Measurements from ENCODE around the gene CLIP2. TPM values are rescaled to one million over a fixed set of nuclear protein-coding genes. Genes with fewer than 3 reads are reported as not detected.

Gene CLIP2
- total RNA-seq, 4 donors from 2014 or later = 25.5 to 44.3 (median 37.1) TPM

GRCh38 chr7:74355091-74355490 lies 65.9 kb downstream of the CLIP2 start:
- Histone ChIP-seq H3K9me3 (peaks cover 0 to 13% (median 4%) of the 10 kb centered on the region in 4 donors), H3K36me3 (peaks cover 0 to 66% (median 42%) of the 10 kb centered on the region in 4 donors), H3K27ac (replicated peaks in 1 of 4) (no peak overlapping the region), H3K4me3 (no peak overlapping the region), H3K27me3 (no peaks in the 10 kb centered on the region), H3K4me1 (no peaks in the 10 kb centered on the region)
- 62% methylated on average over 4 of the region's 4 CpGs for WGBS
- intact Hi-C loops (cut with DNase I) = no loop called here
- no peak for DNase-seq (ENCODE audit: extremely low spot score)
- TF ChIP-seq POLR2A (IDR thresholded peaks at IDR 0.05; ENCODE audit: low read depth) (no peak), EP300 (IDR thresholded peaks at IDR 0.05) (no peak)

- Histone ChIP-seq H3K4me3 (no peak overlapping the region), H3K36me3 (peaks cover 0 to 82% (median 56%) of the 10 kb centered on the region in 4 donors), H3K9me3 (peaks cover 0 to 13% (median 4%) of the 10 kb centered on the region in 4 donors), H3K27ac (replicated peaks in 1 of 4) (no peak overlapping the region), H3K27me3 (no peaks in the 10 kb centered on the region), H3K4me1 (no peaks in the 10 kb centered on the region)
- TF ChIP-seq EP300 (IDR thresholded peaks at IDR 0.05) = no peak
- DNase-seq (ENCODE audit: extremely low spot score) = no peak
- WGBS = 94% methylated on average over 7 of the region's 10 CpGs
- intact Hi-C loops (cut with DNase I) = no loop called here
These were observed 67.5 kb downstream of the CLIP2 start for GRCh38 chr7:74356589-74357315.

- Histone ChIP-seq H3K27me3 (no peaks in the 10 kb centered on the region), H3K27ac (replicated peaks in 1 of 4) (no peak overlapping the region), H3K4me3 (no peak overlapping the region), H3K9me3 (peaks cover 0 to 13% (median 4%) of the 10 kb centered on the region in 4 donors), H3K4me1 (peaks cover 0 to 1% (median under 1%) of the 10 kb centered on the region in 4 donors), H3K36me3 (peaks cover 5 to 90% (median 58%) of the 10 kb centered on the region in 4 donors)
- intact Hi-C loops (cut with DNase I) = no loop called here
- WGBS = 94% methylated on average over 11 of the region's 11 CpGs
- no peak for TF ChIP-seq POLR2AphosphoS5 (IDR thresholded peaks at IDR 0.05)
- no peak for TF ChIP-seq EP300 (IDR thresholded peaks at IDR 0.05)
- no peak for TF ChIP-seq POLR2A (IDR thresholded peaks at IDR 0.05; ENCODE audit: low read depth)
- TF ChIP-seq CTCF (IDR thresholded peaks at IDR 0.05) = no peak
- DNase-seq (ENCODE audit: extremely low spot score) = no peak
These were observed 70.8 kb downstream of the CLIP2 start for GRCh38 chr7:74360008-74360407.

GRCh38 chr7:74362266-74362665 lies 73.1 kb downstream of the CLIP2 start:
- Histone ChIP-seq H3K27ac (replicated peaks in 1 of 4) (no peak overlapping the region), H3K27me3 (no peaks in the 10 kb centered on the region), H3K9me3 (no peaks in the 10 kb centered on the region), H3K4me3 (no peak overlapping the region), H3K36me3 (peaks cover 5 to 68% (median 39%) of the 10 kb centered on the region in 4 donors), H3K4me1 (peaks cover 0 to 8% (median 4%) of the 10 kb centered on the region in 4 donors)
- intact Hi-C loops (cut with DNase I) = no loop called here
- no peak for DNase-seq (ENCODE audit: extremely low spot score)
- WGBS = 81% methylated on average over 6 of the region's 6 CpGs
- no peak for TF ChIP-seq POLR2AphosphoS5 (IDR thresholded peaks at IDR 0.05)
- no peak for TF ChIP-seq POLR2A (IDR thresholded peaks at IDR 0.05; ENCODE audit: low read depth)
- no peak for TF ChIP-seq CTCF (IDR thresholded peaks at IDR 0.05)
- TF ChIP-seq EP300 (IDR thresholded peaks at IDR 0.05) = no peak

- peaks cover 5 to 51% (median 37%) of the 10 kb centered on the region in 4 donors for H3K36me3 ChIP-seq
- no peak for DNase-seq (ENCODE audit: extremely low spot score)
- no peak overlapping the region for H3K4me3 ChIP-seq
- H3K27me3 ChIP-seq = no peaks in the 10 kb centered on the region
- H3K27ac ChIP-seq (replicated peaks in 1 of 4) = no peak overlapping the region
- intact Hi-C loops (cut with DNase I) = no loop called here
- peaks cover 0 to 8% (median 4%) of the 10 kb centered on the region in 4 donors for H3K4me1 ChIP-seq
- 97% methylated on average over 6 of the region's 7 CpGs for WGBS
- TF ChIP-seq CTCF (IDR thresholded peaks at IDR 0.05) (peak in 1 of 3 experiments; percentile 3), POLR2AphosphoS5 (IDR thresholded peaks at IDR 0.05) (no peak)
- H3K9me3 ChIP-seq = no peaks in the 10 kb centered on the region
These were observed 74.9 kb downstream of the CLIP2 start for GRCh38 chr7:74364061-74364460.

Data from esophagus muscularis mucosa (tissue), 4 donors.